GM15510 (cell line): ENCODE data around the gene HNMT.

Experiments
- POLR2A ChIP-seq: IDR thresholded peaks from 3 replicates; pipeline ENCODE4 v1.6.1; 2011; ENCODE audit warnings: borderline replicate concordance; ENCODE audit not compliant: insufficient read length; ENCODE audit errors: extremely low read depth

The HNMT gene

GRCh38 chr2:138016351-138017087 is 52.2 kb downstream of the HNMT start:
- no peak for TF ChIP-seq POLR2A

GRCh38 chr2:138017824-138018223 is 53.6 kb downstream of the HNMT start:
- TF ChIP-seq POLR2A: no peak

DNA sequence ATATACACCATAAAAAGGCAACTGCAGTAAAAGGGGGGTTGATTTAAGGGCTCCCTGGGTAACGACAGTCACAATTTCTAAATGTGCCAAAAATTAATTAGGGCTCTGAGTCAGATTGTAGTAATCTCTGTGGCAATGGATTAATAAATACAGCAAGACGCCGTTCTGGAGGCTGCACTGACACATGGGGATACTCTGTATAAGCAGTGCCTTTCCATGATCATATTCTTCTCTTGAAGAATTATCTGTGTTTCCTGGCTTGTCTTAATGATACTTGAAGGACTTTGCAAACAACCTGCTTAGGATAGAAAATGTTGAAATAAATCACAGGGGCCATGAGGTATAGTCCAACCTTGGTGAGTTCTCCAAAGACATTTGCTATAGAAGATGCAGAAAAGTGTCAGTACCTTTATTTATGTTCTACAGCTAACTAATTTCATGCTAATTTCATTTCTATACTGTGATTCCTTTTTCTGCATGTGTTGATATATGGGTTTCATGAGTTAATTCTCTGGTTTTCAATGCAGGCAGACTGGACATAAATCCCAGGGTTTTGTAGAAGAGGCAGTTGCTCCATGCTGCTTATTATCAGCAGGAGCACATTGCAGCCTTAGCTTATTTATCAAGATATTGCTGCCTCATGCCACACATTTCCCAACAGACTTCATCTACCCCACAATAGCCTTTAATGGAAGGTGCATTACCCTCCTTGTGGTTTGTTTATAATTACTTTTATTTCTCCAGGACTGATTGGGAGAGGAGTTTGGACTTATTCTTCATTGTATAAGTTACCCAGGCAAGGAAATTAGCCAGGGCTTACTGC is 54.8 kb downstream of the HNMT start:
- TF ChIP-seq POLR2A: no peak

- TF ChIP-seq POLR2A: no peak
Measured at GRCh38 chr2:138020432-138020831, 56.2 kb downstream of the HNMT start.

DNA sequence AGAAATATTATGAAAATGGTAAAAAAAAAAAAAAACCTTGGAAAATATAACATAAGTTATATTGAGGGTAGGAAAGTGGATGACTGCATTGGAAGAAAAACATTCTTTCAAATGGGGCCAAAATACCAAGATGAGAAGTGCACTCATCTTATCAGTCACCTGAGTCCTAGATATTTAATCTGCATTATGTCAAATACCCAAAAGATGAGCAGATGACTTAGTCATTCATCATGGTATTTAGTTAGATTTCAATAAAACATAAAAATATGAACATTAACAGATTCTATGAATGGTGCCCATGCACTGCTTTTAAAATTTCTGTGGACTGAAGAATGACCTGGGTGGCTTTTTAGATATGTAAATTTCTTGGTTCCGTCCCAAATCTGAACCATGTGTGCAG is 56.9 kb downstream of the HNMT start:
- TF ChIP-seq POLR2A: no peak

GRCh38 chr2:138023298-138023697 is 59.0 kb downstream of the HNMT start:
- no peak for TF ChIP-seq POLR2A

DNA sequence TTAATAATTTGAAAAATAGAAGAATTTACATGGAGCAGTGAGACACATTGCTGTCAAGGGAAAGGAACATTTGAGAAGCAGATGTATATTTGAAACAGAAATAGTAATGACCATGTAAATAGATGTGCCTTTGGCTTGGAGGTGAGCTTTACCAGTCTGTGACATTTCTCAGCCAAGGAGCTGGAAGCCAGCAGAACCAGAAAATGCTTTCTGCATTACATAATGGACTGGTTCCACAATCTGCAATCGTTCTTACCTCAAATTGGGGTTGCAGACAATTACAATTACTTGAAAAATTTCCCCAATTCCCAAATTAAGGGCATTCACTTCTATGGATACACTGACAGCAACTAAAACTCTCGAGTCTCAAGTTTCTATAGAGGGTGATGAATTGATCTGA is 59.7 kb downstream of the HNMT start:
- TF ChIP-seq POLR2A: no peak

- TF ChIP-seq POLR2A: no peak
Measured at GRCh38 chr2:138026111-138027020, 62.1 kb downstream of the HNMT start.

GRCh38 chr2:138028538-138028937 is 64.3 kb downstream of the HNMT start:
- no peak for TF ChIP-seq POLR2A

- TF ChIP-seq POLR2A: no peak
Measured at GRCh38 chr2:138029276-138029675, 65.0 kb downstream of the HNMT start.

- TF ChIP-seq POLR2A: no peak
Measured at GRCh38 chr2:138030459-138030858, 66.2 kb downstream of the HNMT start.

- TF ChIP-seq POLR2A: no peak
Measured at GRCh38 chr2:138032334-138032733, 68.1 kb downstream of the HNMT start.

- TF ChIP-seq POLR2A: no peak
Measured at GRCh38 chr2:138034536-138034935, 70.3 kb downstream of the HNMT start.

DNA sequence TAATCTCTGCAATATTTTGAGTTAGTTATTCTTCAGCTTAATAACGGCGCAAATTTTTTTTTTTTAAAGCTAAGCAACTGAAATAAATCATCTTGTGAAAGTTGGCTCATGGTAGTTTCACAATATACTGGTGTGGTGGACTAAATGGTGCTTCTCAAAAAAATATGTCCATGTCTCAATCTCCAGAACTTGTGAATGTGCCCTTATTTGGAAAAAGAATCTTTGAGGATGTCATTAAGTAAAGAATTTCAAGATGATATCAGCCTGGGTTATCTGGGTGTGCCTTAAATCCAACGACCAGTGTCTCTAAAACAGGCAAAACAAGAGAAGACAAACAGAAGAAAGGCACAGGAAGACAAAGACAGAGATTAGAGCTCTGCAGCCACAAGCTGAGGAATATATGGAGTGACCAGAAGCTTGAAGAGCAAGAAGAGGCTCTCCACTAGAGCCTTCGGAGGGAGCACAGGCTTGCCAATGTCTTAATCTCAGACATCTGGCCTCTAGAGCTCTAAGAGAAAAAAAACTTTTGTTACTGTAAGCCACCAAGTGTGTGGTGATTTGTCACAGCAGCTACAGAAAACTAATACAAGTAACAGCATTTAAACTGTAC is 71.4 kb downstream of the HNMT start:
- TF ChIP-seq POLR2A: no peak
